DND-41 (cell line): Measurements from ENCODE around the gene ZCCHC24.
A peak's percentile ranks its signal among the peaks of the same experiment; 100 is the strongest.

Experiments
- CTCF ChIP-seq: IDR thresholded peaks from 2 replicates; pipeline ENCODE4 v1.5.1; 2012; ENCODE audit warnings: borderline replicate concordance, low read length, moderate library complexity, mild to moderate bottlenecking; ENCODE audit not compliant: poor library complexity, severe bottlenecking; ENCODE audit errors: extremely low read depth
- EZH2 ChIP-seq: IDR thresholded peaks from 3 replicates; pipeline ENCODE4 v1.6.1; 2012; ENCODE audit warnings: borderline replicate concordance, low read depth, mild to moderate bottlenecking, moderate library complexity, low read length, inconsistent platforms; ENCODE audit not compliant: severe bottlenecking

- TF ChIP-seq CTCF: peak; percentile 12
- no peak for TF ChIP-seq EZH2
Measured at GRCh38 chr10:79385804-79386531, 59.5 kb downstream of the ZCCHC24 start.
